Measurements from ENCODE around the gene STON2. TPM values are rescaled to one million over a fixed set of nuclear protein-coding genes. Genes with fewer than 3 reads are reported as not detected.

The STON2 gene
- total and polyA plus RNA-seq, 2 of the 13 experiments (the other 11 are each of a cell fraction or from before 2014, with no cell fraction given) = 2.1 to 11.0 TPM

DNA sequence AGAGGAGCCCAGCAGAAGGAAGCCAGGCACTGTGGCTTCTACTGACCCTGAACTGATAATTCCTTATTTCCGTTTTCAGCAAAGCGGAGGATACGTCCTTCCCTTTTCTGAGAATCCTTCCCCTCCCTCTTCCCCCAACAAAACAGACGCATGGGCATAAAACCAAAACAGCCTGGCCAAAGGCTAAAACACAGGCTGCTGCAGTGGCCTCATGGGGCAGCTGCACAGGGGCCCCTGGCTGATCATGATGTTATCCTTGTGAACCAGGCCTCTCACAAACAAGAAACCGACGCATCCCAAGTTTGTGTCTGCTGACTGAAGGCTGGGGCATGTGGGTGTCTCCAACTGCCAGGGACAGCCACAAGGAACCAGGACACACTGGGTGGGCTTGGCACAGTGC lies 23.4 kb upstream of the STON2 start (continued):
- TF ChIP-seq, protein P1, sequence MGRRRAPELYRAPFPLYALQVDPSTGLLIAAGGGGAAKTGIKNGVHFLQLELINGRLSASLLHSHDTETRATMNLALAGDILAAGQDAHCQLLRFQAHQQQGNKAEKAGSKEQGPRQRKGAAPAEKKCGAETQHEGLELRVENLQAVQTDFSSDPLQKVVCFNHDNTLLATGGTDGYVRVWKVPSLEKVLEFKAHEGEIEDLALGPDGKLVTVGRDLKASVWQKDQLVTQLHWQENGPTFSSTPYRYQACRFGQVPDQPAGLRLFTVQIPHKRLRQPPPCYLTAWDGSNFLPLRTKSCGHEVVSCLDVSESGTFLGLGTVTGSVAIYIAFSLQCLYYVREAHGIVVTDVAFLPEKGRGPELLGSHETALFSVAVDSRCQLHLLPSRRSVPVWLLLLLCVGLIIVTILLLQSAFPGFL (CRISPR knock-in tag; IDR thresholded peaks at IDR 0.05) = no peak
- TF ChIP-seq NCOA5 (CRISPR knock-in tag; IDR thresholded peaks at IDR 0.05) = no peak

DNA sequence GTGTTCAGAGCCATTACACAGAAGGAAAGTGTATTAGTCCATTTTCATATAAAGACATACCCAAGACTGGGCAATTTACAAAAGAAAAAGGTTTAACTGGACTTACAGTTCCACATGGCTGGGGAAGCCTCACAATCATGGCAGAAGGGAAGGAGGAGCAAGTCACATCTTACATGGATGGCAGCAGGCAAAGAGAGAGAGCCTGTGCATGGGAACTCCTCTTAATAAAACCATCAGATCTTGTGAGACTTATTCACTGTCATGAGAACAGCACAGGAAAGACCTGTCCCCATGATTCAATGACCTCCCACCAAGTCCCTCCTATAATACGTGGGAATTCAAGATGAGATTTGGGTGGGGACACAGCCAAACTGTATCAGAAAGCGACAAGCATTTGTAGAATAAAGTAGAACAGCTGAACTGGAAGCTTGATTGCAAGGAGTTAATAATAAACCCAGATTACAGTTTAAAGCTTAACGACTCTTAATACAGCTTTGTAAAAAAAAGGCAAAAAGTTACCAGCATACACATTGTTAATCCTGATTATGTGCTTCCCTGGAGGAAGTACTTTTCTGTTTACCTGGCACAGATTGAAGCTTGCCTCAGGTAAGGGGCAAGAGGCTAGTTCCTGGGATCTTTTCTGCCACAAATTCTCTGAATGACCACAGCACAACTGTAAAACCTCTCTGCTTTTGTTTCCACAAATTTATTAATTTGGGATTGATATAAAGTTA lies 18.1 kb upstream of the STON2 start:
- no peaks in the 10 kb centered on the region for H3K79me2 ChIP-seq (ENCODE audit: insufficient read depth, low read length)
- no peak overlapping the region for H3K4me3 ChIP-seq (replicated peaks in 1 of 3; ENCODE audit: insufficient read depth in 1 of 3, low read depth in 2 of 3, low read length in 3 of 3)
- BruUV-seq (replicated peaks) = no TSS peak
- ChIA-PET POLR2A (no interaction called here), CTCF (ENCODE audit: low intra/inter-chr PET ratio, low total read pairs) (no interaction called here)
- H3K4me2 ChIP-seq (ENCODE audit: low read depth, low read length) = no peak overlapping the region
- 71% methylated on average over 3 of the region's 3 CpGs for WGBS (ENCODE audit: low lambda C conversion rate)
- no peaks in the 10 kb centered on the region for H3K27me3 ChIP-seq (ENCODE audit: control insufficient read depth in 1 of 2, insufficient read depth in 2 of 2, low read length in 2 of 2)
- ATAC-seq (no peak), DNase-seq (ENCODE audit: low spot score) (no peak), FAIRE-seq (no peak)
- H2AFZ ChIP-seq (ENCODE audit: low read length) = no peak overlapping the region
- H3K36me3 ChIP-seq (replicated peaks in 1 of 2; ENCODE audit: control insufficient read depth in 1 of 2, insufficient read depth in 2 of 2, low read length in 2 of 2) = 0 out of 5 replicates have a peak, but pooled peaks cover 0 to 2% of the 10 kb centered on the region in 2 experiments
- peaks cover 12% of the 10 kb centered on the region for H3K4me1 ChIP-seq (ENCODE audit: insufficient read depth, low read length)
- intact Hi-C loops (cut with micrococcal nuclease; ENCODE audit: unreplicated experiment) = no loop called here
- no peaks in the 10 kb centered on the region for H4K20me1 ChIP-seq (ENCODE audit: insufficient read depth, low read length)
- H3K27ac ChIP-seq (ENCODE audit: extremely low read length, insufficient read depth, low read length) = no peak overlapping the region
- H3K9ac ChIP-seq (ENCODE audit: insufficient read depth, low read depth, low read length) = no peak overlapping the region
- in situ Hi-C loops (cut with HindIII; ENCODE audit: extremely low pct_ligation_motif_present, low pct_unique_long_range_greater_than_20kb) = no loop called here
- H3K9me3 ChIP-seq (ENCODE audit: low read length) = peaks cover 7% of the 10 kb centered on the region; the same call in 1 of the 2 replicates
- TF ChIP-seq ARID2 (CRISPR knock-in tag; IDR thresholded peaks at IDR 0.05; ENCODE audit: borderline replicate concordance) = no peak
- no peak for TF ChIP-seq ZNF451 (CRISPR knock-in tag; IDR thresholded peaks at IDR 0.05)
- TF ChIP-seq, protein P2, sequence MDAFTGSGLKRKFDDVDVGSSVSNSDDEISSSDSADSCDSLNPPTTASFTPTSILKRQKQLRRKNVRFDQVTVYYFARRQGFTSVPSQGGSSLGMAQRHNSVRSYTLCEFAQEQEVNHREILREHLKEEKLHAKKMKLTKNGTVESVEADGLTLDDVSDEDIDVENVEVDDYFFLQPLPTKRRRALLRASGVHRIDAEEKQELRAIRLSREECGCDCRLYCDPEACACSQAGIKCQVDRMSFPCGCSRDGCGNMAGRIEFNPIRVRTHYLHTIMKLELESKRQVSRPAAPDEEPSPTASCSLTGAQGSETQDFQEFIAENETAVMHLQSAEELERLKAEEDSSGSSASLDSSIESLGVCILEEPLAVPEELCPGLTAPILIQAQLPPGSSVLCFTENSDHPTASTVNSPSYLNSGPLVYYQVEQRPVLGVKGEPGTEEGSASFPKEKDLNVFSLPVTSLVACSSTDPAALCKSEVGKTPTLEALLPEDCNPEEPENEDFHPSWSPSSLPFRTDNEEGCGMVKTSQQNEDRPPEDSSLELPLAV (CRISPR knock-in tag; conservative IDR thresholded peaks at IDR 0.05; ENCODE audit: low read depth) = no peak
- no peak for TF ChIP-seq TRIM24 (CRISPR knock-in tag; IDR thresholded peaks at IDR 0.05)
- TF ChIP-seq SALL1 (CRISPR knock-in tag; IDR thresholded peaks at IDR 0.05) = no peak
- no peak for TF ChIP-seq ZBTB42 (CRISPR knock-in tag; IDR thresholded peaks at IDR 0.05)
- TF ChIP-seq GLI4 (CRISPR knock-in tag; IDR thresholded peaks at IDR 0.05; ENCODE audit: borderline replicate concordance) = no peak
- no peak for TF ChIP-seq ADNP (CRISPR knock-in tag; IDR thresholded peaks at IDR 0.05)
- TF ChIP-seq HDAC1 (CRISPR knock-in tag; IDR thresholded peaks at IDR 0.05) = no peak
- no peak for TF ChIP-seq ARHGAP35 (CRISPR knock-in tag; IDR thresholded peaks at IDR 0.05; ENCODE audit: borderline replicate concordance)
- TF ChIP-seq, protein P3, sequence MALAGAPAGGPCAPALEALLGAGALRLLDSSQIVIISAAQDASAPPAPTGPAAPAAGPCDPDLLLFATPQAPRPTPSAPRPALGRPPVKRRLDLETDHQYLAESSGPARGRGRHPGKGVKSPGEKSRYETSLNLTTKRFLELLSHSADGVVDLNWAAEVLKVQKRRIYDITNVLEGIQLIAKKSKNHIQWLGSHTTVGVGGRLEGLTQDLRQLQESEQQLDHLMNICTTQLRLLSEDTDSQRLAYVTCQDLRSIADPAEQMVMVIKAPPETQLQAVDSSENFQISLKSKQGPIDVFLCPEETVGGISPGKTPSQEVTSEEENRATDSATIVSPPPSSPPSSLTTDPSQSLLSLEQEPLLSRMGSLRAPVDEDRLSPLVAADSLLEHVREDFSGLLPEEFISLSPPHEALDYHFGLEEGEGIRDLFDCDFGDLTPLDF (CRISPR knock-in tag; IDR thresholded peaks at IDR 0.05) = no peak
- no peak for TF ChIP-seq ZNF567 (CRISPR knock-in tag; IDR thresholded peaks at IDR 0.05; ENCODE audit: borderline replicate concordance)
- TF ChIP-seq, protein P4, sequence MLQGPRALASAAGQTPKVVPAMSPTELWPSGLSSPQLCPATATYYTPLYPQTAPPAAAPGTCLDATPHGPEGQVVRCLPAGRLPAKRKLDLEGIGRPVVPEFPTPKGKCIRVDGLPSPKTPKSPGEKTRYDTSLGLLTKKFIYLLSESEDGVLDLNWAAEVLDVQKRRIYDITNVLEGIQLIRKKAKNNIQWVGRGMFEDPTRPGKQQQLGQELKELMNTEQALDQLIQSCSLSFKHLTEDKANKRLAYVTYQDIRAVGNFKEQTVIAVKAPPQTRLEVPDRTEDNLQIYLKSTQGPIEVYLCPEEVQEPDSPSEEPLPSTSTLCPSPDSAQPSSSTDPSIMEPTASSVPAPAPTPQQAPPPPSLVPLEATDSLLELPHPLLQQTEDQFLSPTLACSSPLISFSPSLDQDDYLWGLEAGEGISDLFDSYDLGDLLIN (CRISPR knock-in tag; IDR thresholded peaks at IDR 0.05; ENCODE audit: borderline replicate concordance) = no peak
- TF ChIP-seq CCDC6 (CRISPR knock-in tag; IDR thresholded peaks at IDR 0.05) = no peak
- TF ChIP-seq, protein P5, sequence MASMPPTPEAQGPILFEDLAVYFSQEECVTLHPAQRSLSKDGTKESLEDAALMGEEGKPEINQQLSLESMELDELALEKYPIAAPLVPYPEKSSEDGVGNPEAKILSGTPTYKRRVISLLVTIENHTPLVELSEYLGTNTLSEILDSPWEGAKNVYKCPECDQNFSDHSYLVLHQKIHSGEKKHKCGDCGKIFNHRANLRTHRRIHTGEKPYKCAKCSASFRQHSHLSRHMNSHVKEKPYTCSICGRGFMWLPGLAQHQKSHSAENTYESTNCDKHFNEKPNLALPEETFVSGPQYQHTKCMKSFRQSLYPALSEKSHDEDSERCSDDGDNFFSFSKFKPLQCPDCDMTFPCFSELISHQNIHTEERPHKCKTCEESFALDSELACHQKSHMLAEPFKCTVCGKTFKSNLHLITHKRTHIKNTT (CRISPR knock-in tag; IDR thresholded peaks at IDR 0.05) = no peak
